GM21786 (cell line): ENCODE results near the gene PTX4.

Experiments
- ATAC-seq: cut with Tn5 transposase; IDR thresholded peaks from one replicate; pipeline ENCODE4 v1.9.1; 2021; ENCODE audit not compliant: unreplicated experiment

PTX4 gene

DNA sequence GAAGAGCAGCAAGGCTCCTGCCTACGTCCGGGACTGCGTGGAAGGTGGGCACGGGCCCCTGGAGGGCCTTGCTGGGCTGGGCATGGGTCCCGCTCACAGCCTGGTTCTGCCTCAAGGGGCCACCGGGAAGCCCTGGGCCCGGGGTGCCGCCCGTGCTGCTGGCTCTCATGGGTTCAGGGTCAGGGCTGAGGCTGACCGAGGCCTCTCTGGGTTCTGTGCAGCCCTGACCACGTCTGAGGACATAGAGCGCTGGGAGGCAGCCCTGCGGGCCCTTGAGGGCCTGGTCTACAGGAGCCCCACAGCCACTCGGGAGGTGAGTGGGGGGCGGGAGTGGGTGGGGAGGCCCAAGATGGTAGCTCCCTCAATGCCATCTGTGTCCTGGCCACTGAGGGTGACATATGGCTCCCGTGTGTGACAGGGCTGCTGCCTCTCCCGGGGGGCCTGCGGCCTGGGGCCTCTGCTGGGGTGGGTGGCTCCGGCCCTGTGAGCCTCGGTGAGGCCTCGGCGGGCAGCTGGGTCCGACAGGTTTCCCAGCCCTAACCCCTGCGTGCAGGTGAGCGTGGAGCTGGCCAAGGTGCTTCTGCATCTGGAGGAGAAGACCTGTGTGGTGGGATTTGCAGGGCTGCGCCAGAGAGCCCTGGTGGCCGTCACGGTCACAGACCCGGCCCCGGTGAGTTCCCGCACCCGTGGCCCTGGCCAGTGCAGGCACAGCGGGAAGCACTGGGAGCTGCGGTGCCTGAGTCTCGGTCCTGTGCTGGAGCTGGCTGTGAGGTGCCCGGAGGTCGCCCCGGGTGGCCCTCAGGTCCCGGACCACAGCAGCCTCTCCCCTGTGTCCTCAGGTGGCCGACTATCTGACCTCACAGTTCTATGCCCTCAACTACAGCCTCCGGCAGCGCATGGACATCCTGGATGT is 13.6 kb upstream of the PTX4 start:
- ATAC-seq = no peak

DNA sequence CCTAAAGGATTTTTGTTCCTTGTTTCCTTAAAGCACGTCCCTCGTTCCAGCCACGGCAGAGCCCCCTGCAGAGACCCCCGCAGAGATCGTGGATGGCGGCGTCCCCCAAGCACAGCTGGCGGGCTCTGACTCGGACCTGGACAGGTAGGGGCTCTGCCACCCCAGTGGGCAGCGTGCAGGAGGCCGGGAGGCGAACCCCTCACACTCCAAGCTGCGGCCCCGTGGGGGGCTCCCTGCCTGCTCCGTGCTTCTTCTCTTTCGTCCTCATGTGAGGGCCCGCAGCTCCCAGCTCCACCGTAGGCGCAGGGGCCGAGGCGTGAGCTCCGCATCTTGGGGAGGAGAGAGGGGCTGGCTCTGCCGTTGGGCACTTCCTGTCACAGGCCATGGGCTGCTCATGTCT is 12.9 kb upstream of the PTX4 start:
- no peak for ATAC-seq

DNA sequence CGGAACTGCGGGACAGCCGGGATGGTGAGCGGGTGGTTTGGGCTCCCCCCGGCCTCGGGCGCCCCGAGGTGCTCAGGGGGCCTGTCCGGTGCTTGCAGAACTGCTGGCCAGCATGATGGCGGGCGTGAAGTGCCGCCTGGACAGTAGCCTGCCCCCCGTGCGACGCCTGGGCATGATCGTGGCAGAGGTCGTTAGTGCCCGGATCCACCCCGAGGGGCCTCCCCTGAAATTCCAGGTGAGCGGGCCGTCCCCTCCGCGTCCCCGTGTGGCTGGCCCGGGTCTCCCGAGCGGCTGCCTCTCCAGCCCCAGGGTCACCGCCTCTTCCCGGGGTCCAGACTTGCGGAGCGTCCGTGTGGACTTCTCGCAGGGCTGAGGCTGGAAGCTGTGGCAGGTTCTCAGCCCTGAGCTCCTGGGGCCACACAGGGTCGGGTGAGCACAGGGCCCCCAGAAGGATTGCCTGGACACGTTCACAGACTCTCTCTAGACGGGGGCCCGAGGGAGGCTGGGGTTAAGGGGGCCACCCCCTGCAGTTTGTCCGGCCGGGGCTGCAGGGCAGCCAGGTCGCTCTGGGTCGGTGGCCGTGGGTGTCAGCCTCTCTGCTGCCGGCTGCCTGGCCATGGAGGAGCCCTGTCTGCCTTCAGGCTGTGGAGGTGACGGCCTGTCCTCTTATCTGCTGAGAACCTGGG is 11.9 kb upstream of the PTX4 start:
- ATAC-seq = no peak

GRCh38 chr16:1499756-1500464 is 11.2 kb upstream of the PTX4 start:
- no peak for ATAC-seq

GRCh38 chr16:1498899-1499676 is 10.3 kb upstream of the PTX4 start:
- no peak for ATAC-seq

GRCh38 chr16:1497014-1497598 is 8.4 kb upstream of the PTX4 start:
- no peak for ATAC-seq

DNA sequence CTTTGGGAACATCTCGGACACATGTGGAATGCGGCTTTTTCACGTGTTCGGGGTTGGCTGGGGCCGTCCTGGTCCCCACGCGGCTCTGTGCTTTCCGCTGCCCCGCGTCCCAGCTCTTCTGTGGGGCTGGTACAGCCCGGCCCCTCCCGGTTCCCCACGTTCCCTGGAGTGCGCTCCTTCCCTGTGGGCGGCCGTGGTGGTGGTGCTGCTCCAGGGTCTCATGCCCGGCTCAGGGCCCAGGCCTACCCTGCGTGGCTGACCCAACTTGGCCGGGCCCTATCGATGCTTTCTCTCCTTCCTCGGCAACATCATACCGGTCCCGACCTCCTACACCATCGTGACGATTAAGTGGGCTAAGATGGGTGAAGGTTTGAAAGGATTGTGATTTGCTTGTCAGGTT is 7.7 kb upstream of the PTX4 start:
- ATAC-seq = no peak

GRCh38 chr16:1495889-1496262 is 7.1 kb upstream of the PTX4 start:
- no peak for ATAC-seq

GRCh38 chr16:1495211-1495888 is 6.6 kb upstream of the PTX4 start:
- no peak for ATAC-seq

- ATAC-seq = no peak
Observed at GRCh38 chr16:1494711-1495110, 6.0 kb upstream of the PTX4 start.

- no peak for ATAC-seq
Observed at GRCh38 chr16:1494129-1494640, 5.4 kb upstream of the PTX4 start.

DNA sequence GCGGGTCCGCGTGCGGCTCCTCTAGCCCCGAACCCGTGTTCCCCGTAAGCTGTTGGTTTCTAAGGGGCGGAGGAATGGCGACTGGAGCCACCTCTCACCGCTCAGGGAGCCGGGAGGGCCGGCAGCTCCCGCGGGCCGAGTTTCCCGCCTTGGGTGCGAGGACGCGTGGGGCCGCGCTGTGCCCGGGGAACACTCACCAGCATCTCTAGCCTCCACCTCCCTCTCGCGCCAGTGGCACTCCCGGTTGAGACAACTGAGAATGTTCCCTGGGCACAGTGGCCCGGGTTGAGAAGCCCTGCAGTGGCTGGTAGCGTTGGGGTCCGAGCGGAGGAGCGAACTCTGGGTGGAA is 5.0 kb upstream of the PTX4 start:
- ATAC-seq = no peak

DNA sequence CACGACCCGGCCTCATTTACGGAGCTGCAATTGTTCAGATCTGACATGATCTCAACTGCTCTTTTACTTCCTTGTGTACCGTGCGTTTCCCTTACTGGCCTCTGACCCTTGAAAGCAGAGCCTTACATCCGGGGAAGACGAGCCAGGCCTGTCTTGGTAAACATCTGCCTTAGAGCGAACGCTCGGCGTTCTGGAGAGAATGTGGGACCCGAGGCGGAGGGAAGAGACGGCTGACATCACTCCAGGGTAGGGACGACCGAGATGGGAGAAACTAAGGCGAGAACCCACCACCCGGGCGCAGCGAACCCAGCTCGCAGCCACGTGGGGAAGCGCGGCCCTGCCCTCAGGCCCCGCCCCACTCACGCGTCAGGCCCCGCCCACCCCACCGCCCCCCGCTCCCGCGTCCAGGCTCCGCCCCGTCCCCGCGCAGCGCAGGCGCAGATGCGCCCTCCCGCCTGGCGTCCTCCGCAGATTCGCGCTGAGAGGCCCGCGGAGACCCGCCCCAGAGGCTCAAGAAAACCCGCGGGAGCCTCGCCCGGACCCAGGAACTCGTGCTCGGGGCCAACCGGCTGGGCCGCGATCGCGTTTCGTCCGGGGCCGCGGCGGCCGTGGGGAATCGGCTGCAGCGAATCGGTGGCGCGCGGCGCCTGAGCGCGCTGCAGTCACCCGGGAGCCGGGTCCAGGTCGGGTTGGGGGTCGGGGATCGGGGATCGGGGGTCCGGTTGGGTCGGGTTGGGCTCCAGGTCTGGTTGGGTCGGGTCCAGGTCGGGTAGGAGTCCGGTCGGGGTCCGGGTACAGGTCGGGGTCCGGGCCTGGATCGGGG is 4.4 kb upstream of the PTX4 start, which contains the start of gene TELO2:
Gene TELO2 (plus strand): TSS at position 438 of the 823 bp plus-strand sequence. CDS start 922 bp downstream, outside the sequence.
- ATAC-seq = no peak

- ATAC-seq = no peak
Observed at GRCh38 chr16:1492082-1492922, 3.6 kb upstream of the PTX4 start.

GRCh38 chr16:1491327-1491726 is 2.6 kb upstream of the PTX4 start:
- ATAC-seq = no peak

- ATAC-seq = no peak
Observed at GRCh38 chr16:1489077-1489476, 333 bp upstream of the PTX4 start.

DNA sequence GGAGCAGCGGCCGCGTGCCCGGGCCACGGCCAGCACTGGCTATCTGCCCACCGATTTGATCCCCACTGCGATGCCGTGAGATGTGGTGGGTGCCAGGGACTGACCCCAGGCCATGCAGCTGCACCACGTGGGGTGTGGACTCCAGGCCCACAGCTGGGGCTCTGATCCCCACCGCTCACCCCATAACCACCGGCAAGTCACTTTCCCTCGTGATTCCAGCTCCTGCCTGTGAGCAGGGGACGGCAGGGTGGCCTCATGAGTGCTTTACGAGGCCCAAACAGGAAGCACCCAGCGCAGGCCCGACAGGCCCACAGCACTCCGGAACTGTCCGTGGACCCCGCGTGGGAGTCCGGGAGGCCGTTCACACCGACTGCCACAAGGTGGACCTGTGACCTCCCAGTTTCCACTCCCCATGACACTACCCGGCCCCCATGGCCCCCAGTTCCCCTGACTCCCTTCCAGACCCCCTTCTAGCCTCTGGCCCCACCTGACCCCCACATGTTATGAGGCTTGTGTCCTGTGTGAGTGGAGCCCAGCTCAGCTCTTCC is 616 bp downstream of the PTX4 start:
- no peak for ATAC-seq
